B cell (primary cell): ENCODE results near the gene CIAPIN1.

Source experiments
- EZH2 ChIP-seq: IDR thresholded peaks from 2 replicates; pipeline ENCODE4 v1.6.1; 2012; ENCODE audit warnings: borderline replicate concordance, low read depth, mild to moderate bottlenecking, moderate library complexity, low read length; ENCODE audit not compliant: insufficient read depth, poor library complexity, severe bottlenecking
- TF ChIP-seq, protein P1 (sequence below): fragments of 200-600 bp; IDR thresholded peaks from one replicate; pipeline ENCODE4 v1.8.0; 2022; ENCODE audit warnings: antibody characterized with exemption, mild to moderate bottlenecking

DNA sequence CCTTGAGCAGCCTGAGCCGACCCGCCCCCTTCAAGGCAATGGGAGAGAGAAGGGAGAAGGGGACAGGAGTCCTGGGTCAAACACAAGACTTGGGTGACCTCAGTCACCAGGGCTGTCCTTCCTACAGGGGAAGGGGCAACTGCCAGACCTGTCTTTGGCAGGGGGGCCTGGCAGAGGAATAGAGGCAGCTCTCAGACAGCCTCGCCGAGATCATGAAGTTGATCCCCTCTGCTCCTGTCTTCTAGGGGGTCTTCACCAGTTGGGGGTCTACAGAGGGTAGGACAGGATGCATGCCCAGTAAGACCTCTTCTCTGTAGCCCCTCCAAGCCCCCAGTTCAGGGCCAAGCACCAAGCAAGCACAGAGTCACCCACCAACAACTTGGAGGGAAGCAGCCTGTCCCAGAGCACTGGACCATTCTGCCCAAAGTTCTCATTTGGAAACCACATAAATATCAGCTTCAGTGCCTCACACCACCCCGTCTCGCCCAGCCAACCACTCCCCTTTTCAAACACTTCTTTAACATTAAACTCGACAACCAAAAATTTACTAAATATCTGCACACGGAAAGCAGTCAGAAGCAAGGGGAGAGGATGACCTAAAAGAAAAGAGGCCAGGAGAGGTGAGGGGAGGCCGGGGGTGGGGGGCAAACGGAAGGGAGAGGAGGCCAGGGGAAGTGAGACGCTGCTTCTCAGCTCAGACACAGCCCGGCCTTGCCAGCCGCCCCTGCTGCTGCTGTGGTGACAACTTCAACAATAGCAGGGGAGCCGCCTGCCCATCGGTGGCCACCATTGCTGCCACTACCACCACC lies 31.4 kb upstream of the CIAPIN1 start:
- TF ChIP-seq, protein P1, sequence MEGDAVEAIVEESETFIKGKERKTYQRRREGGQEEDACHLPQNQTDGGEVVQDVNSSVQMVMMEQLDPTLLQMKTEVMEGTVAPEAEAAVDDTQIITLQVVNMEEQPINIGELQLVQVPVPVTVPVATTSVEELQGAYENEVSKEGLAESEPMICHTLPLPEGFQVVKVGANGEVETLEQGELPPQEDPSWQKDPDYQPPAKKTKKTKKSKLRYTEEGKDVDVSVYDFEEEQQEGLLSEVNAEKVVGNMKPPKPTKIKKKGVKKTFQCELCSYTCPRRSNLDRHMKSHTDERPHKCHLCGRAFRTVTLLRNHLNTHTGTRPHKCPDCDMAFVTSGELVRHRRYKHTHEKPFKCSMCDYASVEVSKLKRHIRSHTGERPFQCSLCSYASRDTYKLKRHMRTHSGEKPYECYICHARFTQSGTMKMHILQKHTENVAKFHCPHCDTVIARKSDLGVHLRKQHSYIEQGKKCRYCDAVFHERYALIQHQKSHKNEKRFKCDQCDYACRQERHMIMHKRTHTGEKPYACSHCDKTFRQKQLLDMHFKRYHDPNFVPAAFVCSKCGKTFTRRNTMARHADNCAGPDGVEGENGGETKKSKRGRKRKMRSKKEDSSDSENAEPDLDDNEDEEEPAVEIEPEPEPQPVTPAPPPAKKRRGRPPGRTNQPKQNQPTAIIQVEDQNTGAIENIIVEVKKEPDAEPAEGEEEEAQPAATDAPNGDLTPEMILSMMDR = no peak
- no peak for TF ChIP-seq EZH2
